Left cardiac atrium (tissue), 4 donors: Measurements from ENCODE around the gene MTARC1. TPM values are rescaled to one million over a fixed set of nuclear protein-coding genes. Genes with fewer than 3 reads are reported as not detected.

ENCODE experiments used
- ATAC-seq, 2 donors: fragments of 200-7000 bp; cut with Tn5 transposase; one replicate each; pipeline ENCODE4 v1.9.1; 2020; ENCODE audit warnings: mild to moderate bottlenecking in 2 of 2, moderate library complexity in 2 of 2
- DNase-seq: peaks from one replicate; pipeline ENCODE4 v3.0.0-alpha.2; 2020
- intact Hi-C, 2 donors: fragments of 100-400 bp; cut with DNase I; formaldehyde crosslinking; loops; one replicate each; pipeline versions ENCODE4 v1.14.1 to v1.15.1; 2022 to 2023
- total RNA-seq, 2 donors: library from RNA; stranded (reverse); fragmentation: NEBNext Ultra II Directional; extraction: Animal tissue kit (Norgen Biotek cat#: 25700); gene quantifications; one replicate each; pipeline ENCODE4 v1.2.1, GENCODE V29; 2021
- donor health status: DM: no; HTN: yes; CAD: no.
- donor health status: DM: no; HTN: yes; CAD: no; lungs with severe emphysema.
- donor health status: DM: yes; HTN: yes; CAD: no.
- donor health status: Dilated cardiomyopathy.

MTARC1 gene
- total RNA-seq, 2 donors from 2014 or later, result 33.3 to 50.6 TPM

- ATAC-seq, result peak; percentile 18 to 32
- intact Hi-C loops, result no loop called here
- peak; percentile 35 for DNase-seq
These were observed 18.5 kb upstream of the MTARC1 start for GRCh38 chr1:220768126-220768601.

GRCh38 chr1:220769205-220769604, 17.5 kb upstream of the MTARC1 start:
- ATAC-seq (no peak), DNase-seq (no peak)
- intact Hi-C loops, result no loop called here

GRCh38 chr1:220770245-220770913, 16.3 kb upstream of the MTARC1 start:
- DNase-seq (no peak), ATAC-seq (no peak)
- intact Hi-C loops, result loop anchor here in 1 of 2 donors (10.0 kb wide), 1 partner anchor 476 kb away; no protein-coding TSS in a partner anchor

GRCh38 chr1:220772846-220773245, 13.9 kb upstream of the MTARC1 start:
- intact Hi-C loops, result loop anchor here in 1 of 2 donors (10.0 kb wide), 1 partner anchor 478 kb away; no protein-coding TSS in a partner anchor
- DNase-seq (no peak), ATAC-seq (no peak)

- DNase-seq, result no peak
- intact Hi-C loops, result loop anchor here (5.0 to 10.0 kb wide), 2 partner anchors 93 to 481 kb away; no protein-coding TSS in a partner anchor
- ATAC-seq, result no peak
These were observed 11.4 kb upstream of the MTARC1 start for GRCh38 chr1:220775240-220775853.

GRCh38 chr1:220776254-220776653, 10.5 kb upstream of the MTARC1 start:
- intact Hi-C loops, result loop anchor here (2.0 to 10.0 kb wide), 3 partner anchors 94 to 481 kb away; no protein-coding TSS in a partner anchor
- ATAC-seq, result no peak
- no peak for DNase-seq

- peak; percentile 95 to 97 for ATAC-seq
- peak; percentile 87 for DNase-seq
- intact Hi-C loops, result loop anchor here (2.0 to 10.0 kb wide), 3 partner anchors 95 to 482 kb away; no protein-coding TSS in a partner anchor
These were observed 9.9 kb upstream of the MTARC1 start for GRCh38 chr1:220776720-220777326.

GRCh38 chr1:220783453-220783852, 3.3 kb upstream of the MTARC1 start:
- ATAC-seq (no peak), DNase-seq (no peak)
- intact Hi-C loops, result no loop called here

GRCh38 chr1:220784751-220785150, 2.0 kb upstream of the MTARC1 start:
- no peak for DNase-seq
- intact Hi-C loops, result loop anchor here in 1 of 2 donors (5.0 kb wide), 1 partner anchor 427 kb away; no protein-coding TSS in a partner anchor

GRCh38 chr1:220785166-220786056, 1.3 kb upstream of the MTARC1 start:
- ATAC-seq, result peak in 1 of 2 donors; percentile 17
- intact Hi-C loops, result loop anchor here in 1 of 2 donors (5.0 kb wide), 1 partner anchor 428 kb away; no protein-coding TSS in a partner anchor
- no peak for DNase-seq

More at GRCh38 chr1:220784751-220785150, 2.0 kb upstream of the MTARC1 start:
- no peak for ATAC-seq

GRCh38 chr1:220786057-220786336, 716 bp upstream of the MTARC1 start:
- DNase-seq, result no peak
- intact Hi-C loops, result loop anchor here in 1 of 2 donors (5.0 kb wide), 1 partner anchor 429 kb away; no protein-coding TSS in a partner anchor
- ATAC-seq, result peak; percentile 35 to 65

- no peak for DNase-seq
- intact Hi-C loops, result loop anchor here in 1 of 2 donors (5.0 kb wide), 1 partner anchor 430 kb away; no protein-coding TSS in a partner anchor
- peak; percentile 29 to 36 for ATAC-seq
These were observed 431 bp downstream of the MTARC1 start for GRCh38 chr1:220787069-220787619.

- DNase-seq (no peak), ATAC-seq (no peak)
- intact Hi-C loops, result loop anchor here in 1 of 2 donors (5.0 kb wide), 1 partner anchor 432 kb away; no protein-coding TSS in a partner anchor
These were observed 2.2 kb downstream of the MTARC1 start for GRCh38 chr1:220788900-220789299.

GRCh38 chr1:220789532-220790147, 2.9 kb downstream of the MTARC1 start:
- DNase-seq (no peak), ATAC-seq (no peak)
- intact Hi-C loops, result loop anchor here in 1 of 2 donors (5.0 kb wide), 1 partner anchor 432 kb away; no protein-coding TSS in a partner anchor

- no peak for ATAC-seq
- intact Hi-C loops, result no loop called here
- DNase-seq, result no peak
These were observed 4.6 kb downstream of the MTARC1 start for GRCh38 chr1:220791285-220791684.

GRCh38 chr1:220791956-220792355, 5.2 kb downstream of the MTARC1 start:
- ATAC-seq (peak; percentile 28 to 47), DNase-seq (no peak)
- intact Hi-C loops, result no loop called here

- DNase-seq (no peak), ATAC-seq (no peak)
- intact Hi-C loops, result no loop called here
These were observed 9.8 kb downstream of the MTARC1 start for GRCh38 chr1:220796530-220796929.

- intact Hi-C loops, result no loop called here
- no peak for DNase-seq
- ATAC-seq, result no peak
These were observed 10.3 kb downstream of the MTARC1 start for GRCh38 chr1:220797044-220797443.
